ENCODE measurements around the gene CEMIP.
"Not testable (repeated sequence)": the region's sequence is repeated elsewhere in the genome, so short reads cannot be mapped to it uniquely, and the experiment has no call there.

Gene CEMIP

DNA sequence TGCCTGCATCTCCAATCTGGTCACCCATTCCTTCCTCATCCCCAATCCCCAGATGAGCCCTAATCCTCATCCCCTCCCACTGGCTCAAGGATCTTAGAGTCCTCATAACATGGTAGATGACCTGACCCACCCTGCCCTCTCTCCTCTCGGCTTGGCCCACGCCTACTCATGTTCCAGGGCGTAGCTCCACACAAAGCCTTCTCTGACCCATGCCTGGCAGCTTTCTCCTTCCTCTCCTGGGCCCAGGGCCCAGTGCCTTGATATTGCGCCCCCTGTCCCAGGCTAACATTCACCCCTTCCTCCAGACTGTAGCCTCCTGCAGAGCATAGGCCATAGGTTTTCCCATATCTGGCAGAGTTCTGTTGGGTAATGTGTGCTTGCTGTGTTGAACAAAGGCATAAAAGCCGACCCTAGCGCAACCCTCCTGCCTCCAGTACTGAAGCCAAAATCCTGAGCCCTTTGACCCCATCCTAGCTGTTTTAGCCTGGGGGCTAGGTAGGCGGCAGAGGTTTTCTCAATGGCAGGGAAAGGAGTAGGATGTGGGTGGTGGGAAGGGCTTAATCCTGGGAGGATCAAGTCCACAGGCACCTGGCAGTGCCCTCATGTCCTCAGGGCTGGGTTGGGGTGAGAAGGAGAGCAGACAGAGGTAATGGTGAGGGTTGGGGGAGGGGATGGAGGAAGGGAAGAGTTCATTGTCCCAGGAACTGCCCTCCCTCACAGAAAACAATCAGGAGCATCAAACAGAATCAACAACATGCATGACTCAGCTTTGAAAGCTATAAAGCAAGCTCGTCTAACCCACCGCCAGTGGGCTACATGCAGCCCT lies 175.0 kb downstream of the CEMIP start:
- no peak for DNase-seq (ENCODE audit: low read depth in 2 of 2)

- DNase-seq (ENCODE audit: low read depth in 2 of 2): peak; percentile 24 to 34
Observed at GRCh38 chr15:80955571-80956452, 176.6 kb downstream of the CEMIP start.

DNA sequence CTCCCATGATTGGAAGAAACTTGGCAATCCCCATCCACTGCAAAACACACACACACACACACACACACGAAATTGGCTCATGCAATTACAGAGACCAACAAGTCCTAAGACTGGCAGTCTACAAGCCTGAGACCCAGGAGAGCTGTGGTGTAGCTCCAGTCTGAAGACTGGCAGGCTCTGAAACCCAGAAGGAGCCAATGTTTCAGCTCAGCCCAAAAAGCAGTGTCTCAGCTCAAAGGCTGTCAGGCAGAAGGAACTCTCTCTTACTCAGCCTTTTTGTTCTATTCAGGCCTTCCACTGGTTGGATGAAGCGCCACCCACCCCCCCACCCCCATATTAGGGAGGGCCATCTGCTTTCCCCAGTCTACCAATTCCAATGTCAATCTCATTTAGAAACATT lies 178.4 kb downstream of the CEMIP start:
- no peak for DNase-seq (ENCODE audit: low read depth in 2 of 2)

GRCh38 chr15:80957976-80958375 lies 178.8 kb downstream of the CEMIP start:
- DNase-seq (ENCODE audit: low read depth in 2 of 2): no peak

DNA sequence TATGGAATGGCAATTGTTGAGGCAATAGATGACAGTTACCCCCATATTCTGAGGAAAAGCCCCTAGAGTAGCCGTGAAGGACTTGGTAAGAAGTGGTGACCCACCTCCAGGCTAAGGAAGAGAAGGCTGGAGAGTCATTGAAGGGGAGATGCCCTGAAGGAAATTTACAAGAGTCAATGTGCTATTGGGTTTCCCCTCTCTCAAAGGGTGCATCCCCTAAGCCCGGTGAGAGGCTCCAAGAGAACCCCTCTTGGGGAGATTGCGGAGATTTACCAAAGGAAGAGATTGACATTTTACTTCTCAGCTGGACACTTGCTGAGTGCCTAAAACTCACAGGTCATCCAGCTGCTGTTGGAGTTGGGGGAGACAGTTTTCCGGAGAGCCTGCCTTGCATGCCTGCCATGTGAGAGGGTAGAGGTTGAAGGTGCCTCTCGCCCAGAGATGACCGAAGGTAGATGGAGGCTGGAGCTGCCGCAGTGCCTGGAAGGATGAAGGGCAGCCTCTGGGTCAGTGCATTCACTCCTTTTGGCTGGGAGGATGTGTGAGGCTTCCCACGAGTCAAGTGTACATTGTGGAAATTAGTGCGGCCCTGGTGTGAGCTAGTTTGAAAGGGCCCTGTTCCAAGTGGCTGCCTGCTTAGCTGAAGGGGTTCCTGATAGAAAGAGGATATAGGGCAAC lies 179.8 kb downstream of the CEMIP start:
- no peak for DNase-seq (ENCODE audit: low read depth in 2 of 2)

DNA sequence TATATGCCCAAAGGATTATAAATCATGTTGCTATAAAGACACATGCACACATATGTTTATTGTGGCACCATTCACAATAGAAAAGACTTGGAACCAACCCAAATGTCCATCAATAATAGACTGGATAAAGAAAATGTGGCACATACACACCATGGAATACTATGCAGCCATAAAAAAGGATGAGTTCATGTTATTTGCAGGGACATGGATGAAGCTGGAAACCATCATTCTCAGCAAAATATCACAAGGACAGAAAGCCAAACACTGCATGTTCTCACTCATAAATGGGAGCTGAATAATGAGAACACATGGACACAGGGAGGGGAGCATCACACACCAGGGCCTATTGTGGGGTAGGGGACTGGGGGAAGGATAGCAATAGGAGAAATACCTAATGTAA lies 186.3 kb downstream of the CEMIP start:
- DNase-seq (ENCODE audit: low read depth in 2 of 2): not testable (repeated sequence)

DNA sequence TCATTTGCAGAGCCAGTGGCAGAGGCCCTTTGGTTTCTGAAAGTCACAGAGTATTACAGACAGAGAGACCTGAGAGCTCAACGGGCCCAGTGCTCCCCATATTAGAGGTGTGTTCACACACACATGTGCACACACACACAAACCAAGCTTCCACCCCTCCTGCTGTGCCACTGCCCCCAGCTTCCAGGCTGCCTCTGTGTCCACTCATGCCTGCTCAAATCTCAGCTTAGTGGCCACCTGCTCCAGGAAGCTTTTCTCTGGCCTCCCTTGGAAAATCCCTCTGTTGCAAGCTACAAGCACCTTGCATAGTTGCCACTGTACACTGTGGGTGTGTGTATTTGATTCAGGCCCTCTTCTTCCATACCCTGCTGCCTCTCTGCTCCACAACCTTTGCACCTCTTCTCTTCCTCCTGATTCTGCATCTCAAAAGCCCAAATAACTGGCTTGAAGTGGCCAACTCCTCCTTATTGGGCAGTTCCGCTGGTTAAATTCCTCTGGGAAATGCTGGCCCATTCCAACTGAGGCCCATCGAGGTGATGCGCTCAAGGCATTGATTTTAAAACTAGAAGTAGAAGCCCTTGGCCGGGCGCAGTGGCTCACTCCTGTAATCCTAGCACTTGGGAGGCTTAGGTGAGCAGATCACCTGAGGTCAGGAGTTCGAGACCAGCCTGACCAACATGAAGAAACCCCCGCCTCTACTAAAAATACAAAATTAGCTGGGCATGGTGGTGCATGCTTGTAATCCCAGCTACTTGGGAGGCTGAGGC lies 187.4 kb downstream of the CEMIP start:
- DNase-seq (ENCODE audit: low read depth in 2 of 2): no peak

- DNase-seq (ENCODE audit: low read depth in 2 of 2): no peak
Observed at GRCh38 chr15:80967451-80967850, 188.3 kb downstream of the CEMIP start.

DNA sequence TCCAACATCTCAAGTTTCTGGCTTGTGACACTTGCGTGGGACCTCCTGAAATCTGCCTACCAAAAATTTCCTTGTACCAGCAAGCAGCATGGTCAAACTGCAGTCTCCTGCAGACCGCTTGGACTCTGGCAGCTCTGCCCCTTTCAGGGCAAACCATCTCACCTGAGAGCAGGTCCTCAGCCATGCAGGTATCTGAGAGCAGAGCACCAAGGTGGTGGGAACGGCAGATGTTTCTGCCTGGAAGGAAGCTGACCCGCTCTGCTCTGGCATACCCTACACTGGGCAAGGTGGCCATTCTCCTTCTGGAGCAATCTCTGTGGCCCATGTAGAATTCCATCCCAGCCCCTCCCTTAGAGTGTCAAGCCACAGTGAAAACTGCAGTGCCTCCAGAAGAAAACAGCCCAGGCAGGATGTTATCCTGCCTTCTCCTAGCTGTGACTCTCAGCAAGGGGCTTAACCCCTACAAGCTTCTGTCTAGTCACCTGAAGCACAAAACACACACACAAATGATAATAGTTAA lies 188.9 kb downstream of the CEMIP start:
- DNase-seq (ENCODE audit: low read depth in 2 of 2): no peak

- DNase-seq (ENCODE audit: low read depth in 2 of 2): no peak
Observed at GRCh38 chr15:80969316-80969715, 190.1 kb downstream of the CEMIP start.

DNA sequence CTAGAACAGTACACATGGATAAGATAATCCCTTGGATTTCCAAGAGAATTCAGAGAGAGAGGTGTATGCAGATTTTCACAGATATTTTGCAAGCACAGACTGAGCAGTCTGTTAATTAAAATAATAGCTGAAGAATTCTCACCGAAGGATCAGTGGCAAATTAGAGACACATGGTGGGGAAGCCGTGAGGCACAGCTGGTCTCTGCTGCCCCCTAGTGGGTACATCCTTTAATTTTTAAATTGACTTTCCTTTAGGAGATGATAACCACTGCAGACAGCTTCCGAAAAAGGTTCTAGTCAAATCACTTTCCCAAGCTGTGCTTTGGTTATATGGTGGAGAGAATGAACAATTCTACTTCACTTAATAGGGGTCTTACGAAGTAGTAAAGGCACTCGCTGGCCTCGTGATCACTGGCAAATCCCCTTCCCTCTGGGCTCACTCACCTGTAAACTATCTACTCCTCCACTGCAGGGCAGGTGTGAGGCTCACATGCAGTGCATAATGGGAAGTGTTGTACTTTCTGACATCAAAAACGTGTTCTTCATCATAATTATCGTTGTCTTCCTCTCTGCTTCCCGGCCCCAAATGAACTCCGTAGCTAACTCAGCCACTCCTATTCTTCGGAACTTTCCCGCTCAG lies 191.0 kb downstream of the CEMIP start:
- DNase-seq (ENCODE audit: low read depth in 2 of 2): peak; percentile 32 to 40

DNA sequence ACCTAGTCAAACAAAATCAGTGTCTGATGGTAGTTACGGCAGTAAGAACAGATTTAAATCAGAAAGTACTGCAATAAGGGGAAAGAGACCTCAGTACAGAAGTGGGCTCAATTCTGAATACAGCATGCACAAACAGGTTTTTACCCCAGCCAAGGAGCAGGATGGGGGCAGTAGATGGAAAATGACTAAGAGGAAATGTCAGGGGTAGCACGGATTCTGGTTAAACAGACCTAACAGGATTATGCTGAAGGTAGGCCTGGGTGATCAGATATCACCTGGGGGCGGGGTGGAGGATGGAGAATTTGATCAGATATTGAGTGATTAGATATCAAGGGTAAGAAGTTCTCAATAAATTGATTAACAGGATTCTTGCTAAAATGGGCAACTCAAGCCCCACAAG lies 191.5 kb downstream of the CEMIP start:
- DNase-seq (ENCODE audit: low read depth in 2 of 2): no peak

- no peak for DNase-seq (ENCODE audit: low read depth in 2 of 2)
Observed at GRCh38 chr15:80971143-80971542, 192.0 kb downstream of the CEMIP start.

DNA sequence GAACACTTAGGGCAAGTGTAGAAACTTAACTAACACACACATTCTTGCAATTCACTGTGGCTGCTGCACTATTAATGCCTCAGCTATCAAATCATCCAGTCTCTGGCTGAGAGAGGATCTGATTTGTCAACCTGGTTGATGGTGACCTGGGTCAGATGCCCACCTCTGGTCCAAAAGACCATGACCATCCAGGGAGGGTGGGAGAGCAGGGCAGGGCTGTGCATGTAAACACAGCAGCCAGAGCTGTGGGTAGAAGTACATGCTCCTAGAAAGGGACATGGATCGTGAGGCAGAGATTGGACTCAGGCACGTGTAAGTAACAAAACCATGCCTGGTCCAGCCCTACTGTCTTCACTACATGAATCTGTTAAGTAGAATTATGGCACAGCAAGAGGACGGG lies 193.1 kb downstream of the CEMIP start:
- DNase-seq (ENCODE audit: low read depth in 2 of 2): no peak

DNA sequence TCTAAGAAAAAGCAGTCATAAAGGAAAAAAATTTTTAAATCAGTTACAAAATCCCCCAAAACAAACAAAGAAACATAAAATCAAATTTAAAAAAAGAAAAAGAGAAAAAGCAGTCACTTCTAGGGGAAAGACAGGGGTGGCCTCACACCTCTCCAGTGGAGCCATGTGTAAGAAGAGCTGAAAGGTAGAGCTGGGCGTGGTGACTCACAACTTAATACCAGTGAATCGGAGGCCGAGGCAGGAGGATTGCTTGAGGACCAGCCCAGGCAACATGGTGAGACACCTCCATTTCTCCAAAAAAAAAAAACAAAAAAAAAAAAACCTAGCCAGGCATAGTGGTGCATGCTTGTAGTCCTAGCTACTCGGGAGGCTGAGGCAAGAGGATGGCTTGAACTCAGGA lies 195.7 kb downstream of the CEMIP start:
- DNase-seq (ENCODE audit: low read depth in 2 of 2): no peak

GRCh38 chr15:80976851-80977250 lies 197.7 kb downstream of the CEMIP start:
- no peak for DNase-seq (ENCODE audit: low read depth in 2 of 2)

GRCh38 chr15:80977627-80978036 lies 198.5 kb downstream of the CEMIP start:
- no peak for DNase-seq (ENCODE audit: low read depth in 2 of 2)

- no peak for DNase-seq (ENCODE audit: low read depth in 2 of 2)
Observed at GRCh38 chr15:80978685-80979329, 199.6 kb downstream of the CEMIP start.

DNA sequence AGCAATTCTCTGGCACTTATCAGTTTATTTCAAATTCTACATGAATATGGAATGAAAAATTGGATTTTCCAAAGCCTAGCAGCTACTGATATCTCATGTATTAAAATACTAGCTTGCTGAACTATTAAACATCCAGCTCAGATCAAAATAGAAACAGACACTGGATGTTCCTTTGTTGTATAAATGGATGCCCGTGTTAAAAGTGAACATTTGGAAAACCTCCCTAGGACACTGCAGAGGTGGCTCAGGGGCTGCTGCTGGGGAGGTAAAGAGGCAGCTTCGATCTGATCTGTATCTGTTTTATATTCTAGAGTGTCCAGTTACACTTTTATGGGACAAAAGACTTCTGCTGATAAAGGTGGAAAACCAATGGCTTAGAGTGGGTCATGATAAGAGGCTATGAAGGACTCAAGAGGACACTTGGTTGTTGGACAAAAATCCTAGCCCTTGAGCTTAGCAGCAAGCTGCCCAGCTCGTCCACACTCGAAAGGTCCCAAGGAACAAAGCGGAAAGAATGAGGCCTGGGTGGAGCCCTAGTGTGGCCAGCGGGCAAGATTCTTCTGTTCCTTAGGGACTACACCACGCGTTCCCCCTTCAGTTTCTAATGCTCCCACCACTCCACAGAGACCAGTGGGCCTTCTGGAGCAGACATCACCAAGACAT lies 200.5 kb downstream of the CEMIP start:
- DNase-seq (ENCODE audit: low read depth in 2 of 2): no peak

- no peak for DNase-seq (ENCODE audit: low read depth in 2 of 2)
Observed at GRCh38 chr15:80982205-80982604, 203.0 kb downstream of the CEMIP start.
